Gastrocnemius medialis (tissue), 4 donors: ENCODE measurements around the gene OCRL. TPM values are rescaled to one million over a fixed set of nuclear protein-coding genes. Genes with fewer than 3 reads are reported as not detected.
A peak's percentile ranks its signal among the peaks of the same experiment; 100 is the strongest.

ENCODE experiments used
- ATAC-seq, 2 donors: fragments of 150-250 bp; one replicate each; pipeline ENCODE4 v1.9.1; 2016
- DNase-seq, 2 donors: peaks; one replicate each; pipeline ENCODE4 v3.0.0-alpha.2; 2019
- H3K27ac ChIP-seq, 4 donors: fragments of 200-600 bp; sonication (generic); 1 replicate in 1 of 4; 2 replicates in 3 of 4; pipeline ENCODE4 v1.5.1; 2016 to 2018; ENCODE audit warnings: mild to moderate bottlenecking in 2 of 4, moderate library complexity in 1 of 4
- H3K27me3 ChIP-seq, 3 donors: fragments of 200-600 bp; sonication (generic) in 2 of 3; 1 replicate in 1 of 3; 2 replicates in 2 of 3; pipeline versions ENCODE4 v1.5.1 to v1.6.0; 2016 to 2019; ENCODE audit warnings: mild to moderate bottlenecking in 1 of 3, moderate library complexity in 1 of 3
- H3K36me3 ChIP-seq, 2 donors: fragments of 200-600 bp; sonication (generic) in 1 of 2; one replicate each; pipeline ENCODE4 v1.5.1; 2017 to 2018
- H3K4me1 ChIP-seq, 2 donors: fragments of 200-600 bp; sonication (generic) in 1 of 2; one replicate each; pipeline ENCODE4 v1.5.1; 2016 to 2017; ENCODE audit warnings: mild to moderate bottlenecking in 2 of 2
- H3K4me3 ChIP-seq, 4 donors: fragments of 200-600 bp; sonication (generic) in 3 of 4; 1 replicate in 1 of 4; 2 replicates in 3 of 4; pipeline ENCODE4 v1.5.1; 2016 to 2019; ENCODE audit warnings: mild to moderate bottlenecking in 2 of 4
- H3K9me3 ChIP-seq, 3 donors: fragments of 200-600 bp; sonication (generic) in 2 of 3; 1 replicate in 1 of 3; 2 replicates in 2 of 3; pipeline ENCODE4 v1.5.1; 2016 to 2019
- CTCF ChIP-seq, 5 experiments: fragments of 450-650 bp in 3 of 5; fragments of 200-600 bp in 2 of 5; sonication (generic) in 2 of 5; IDR thresholded peaks in 4 of 5; conservative IDR thresholded peaks in 1 of 5; 1 replicate in 4 of 5; 2 replicates in 1 of 5; pipeline ENCODE4 v1.5.1; 2016 to 2019; ENCODE audit warnings: antibody characterized with exemption in 5 of 5, mild to moderate bottlenecking in 3 of 5, moderate library complexity in 3 of 5
- POLR2A ChIP-seq, 2 donors: fragments of 450-650 bp; IDR thresholded peaks; one replicate each; pipeline ENCODE4 v1.6.1; 2017; ENCODE audit warnings: antibody characterized with exemption in 2 of 2, mild to moderate bottlenecking in 2 of 2, moderate library complexity in 2 of 2
- in situ Hi-C, 4 donors: fragments of 200-750 bp; cut with MboI; loops; one replicate each; pipeline versions ENCODE4 v1.15.0 to v1.8.0; 2017; ENCODE audit warnings: low sequenced_read_pairs in 4 of 4
- intact Hi-C: fragments of 100-400 bp; cut with DNase I; formaldehyde crosslinking; loops from one replicate; pipeline ENCODE4 v1.15.1; 2023; ENCODE audit warnings: low total_unique reads
- total RNA-seq, 4 donors: library from RNA; depleted of rRNA; stranded (reverse); fragments of >200 nt; gene quantifications; one replicate each; pipeline versions ENCODE4 v1.1.0 to v1.2.3, GENCODE V29; 2016

Gene OCRL
- total RNA-seq, 4 donors from 2014 or later: 6.7 to 10.8 (median 8.6) TPM

GRCh38 chrX:129512409-129512808, 27.6 kb upstream of the OCRL start:
- in situ Hi-C loops: no loop called here
- no peak for TF ChIP-seq POLR2A (IDR thresholded peaks at IDR 0.05)
- no peak for TF ChIP-seq CTCF (IDR thresholded peaks at IDR 0.05 in 4 of 5, conservative IDR thresholded peaks at IDR 0.05 in 1 of 5)

GRCh38 chrX:129516402-129516801, 23.7 kb upstream of the OCRL start:
- Histone ChIP-seq H3K9me3 (no peaks in the 10 kb centered on the region), H3K27ac (no peak overlapping the region), H3K4me3 (no peak overlapping the region), H3K27me3 (no peaks in the 10 kb centered on the region), H3K4me1 (no peaks in the 10 kb centered on the region), H3K36me3 (no peaks in the 10 kb centered on the region)
- TF ChIP-seq CTCF (IDR thresholded peaks at IDR 0.05 in 4 of 5, conservative IDR thresholded peaks at IDR 0.05 in 1 of 5): no peak
- TF ChIP-seq POLR2A (IDR thresholded peaks at IDR 0.05): no peak
- in situ Hi-C loops: no loop called here
- DNase-seq (no peak), ATAC-seq (no peak)
- intact Hi-C loops: no loop called here

More at GRCh38 chrX:129512409-129512808, 27.6 kb upstream of the OCRL start:
- no peaks in the 10 kb centered on the region for H3K9me3 ChIP-seq
- DNase-seq (no peak), ATAC-seq (no peak)
- intact Hi-C loops: no loop called here
- no peak overlapping the region for H3K4me3 ChIP-seq
- no peaks in the 10 kb centered on the region for H3K4me1 ChIP-seq
- no peak overlapping the region for H3K27ac ChIP-seq
- H3K27me3 ChIP-seq: no peaks in the 10 kb centered on the region
- H3K36me3 ChIP-seq: no peaks in the 10 kb centered on the region

- H3K27ac ChIP-seq: no peak overlapping the region
- no peak for ATAC-seq
- intact Hi-C loops: loop anchor here (10.0 kb wide), 1 partner anchor 385 kb away; the partner anchor contains the start of gene UTP14A
- H3K9me3 ChIP-seq: no peaks in the 10 kb centered on the region
- no peak overlapping the region for H3K4me3 ChIP-seq
- no peak for TF ChIP-seq CTCF (IDR thresholded peaks at IDR 0.05 in 4 of 5, conservative IDR thresholded peaks at IDR 0.05 in 1 of 5)
- no peak for TF ChIP-seq POLR2A (IDR thresholded peaks at IDR 0.05)
- DNase-seq: no peak
- no peaks in the 10 kb centered on the region for H3K27me3 ChIP-seq
- H3K4me1 ChIP-seq: no peaks in the 10 kb centered on the region
- in situ Hi-C loops: no loop called here
- no peaks in the 10 kb centered on the region for H3K36me3 ChIP-seq
These were observed 19.9 kb upstream of the OCRL start for GRCh38 chrX:129520151-129520550.

GRCh38 chrX:129522184-129523078, 17.6 kb upstream of the OCRL start:
- intact Hi-C loops: loop anchor here (2.0 to 10.0 kb wide), 2 partner anchors 18 to 382 kb away; partner anchors contain the start of genes OCRL and UTP14A
- ATAC-seq (peak; percentile 77 to 85), DNase-seq (peak in 1 of 2 donors; percentile 32)
- TF ChIP-seq CTCF (IDR thresholded peaks at IDR 0.05 in 4 of 5, conservative IDR thresholded peaks at IDR 0.05 in 1 of 5): peak in 1 of 5 experiments; percentile 28
- no peak for TF ChIP-seq POLR2A (IDR thresholded peaks at IDR 0.05)
- Histone ChIP-seq H3K36me3 (no peaks in the 10 kb centered on the region), H3K27me3 (no peaks in the 10 kb centered on the region), H3K9me3 (no peaks in the 10 kb centered on the region), H3K4me1 (no peaks in the 10 kb centered on the region), H3K27ac (peak overlapping the region; percentile 87 to 92 (median 89)), H3K4me3 (peak overlapping the region; percentile 73 to 94 (median 86))
- in situ Hi-C loops: no loop called here
